SK-N-SH treated with all-trans-retinoic acid at 6 μM for 48 hours (cell line): ENCODE measurements around the gene ALDH4A1.

Experiments used
- BACH2 ChIP-seq: fragments of 250-450 bp; sonication (Bioruptor Pico); IDR thresholded peaks from 2 replicates; pipeline ENCODE4 v1.9.0; 2021; ENCODE audit warnings: mild to moderate bottlenecking, borderline replicate concordance
- CSDC2 ChIP-seq: fragments of 250-450 bp; sonication (Bioruptor Pico); IDR thresholded peaks from 2 replicates; pipeline ENCODE4 v1.5.0; 2020; ENCODE audit warnings: mild to moderate bottlenecking, moderate library complexity
- POU6F1 ChIP-seq: fragments of 250-450 bp; sonication (Bioruptor Pico); IDR thresholded peaks from 2 replicates; pipeline ENCODE4 v1.8.0; 2021; ENCODE audit warnings: low read depth, mild to moderate bottlenecking, moderate library complexity, borderline replicate concordance
- TCF4 ChIP-seq: fragments of 250-450 bp; sonication (Bioruptor Pico); IDR thresholded peaks from 2 replicates; pipeline ENCODE4 v1.8.0; 2021; ENCODE audit warnings: mild to moderate bottlenecking, moderate library complexity, borderline replicate concordance
- TOX ChIP-seq: fragments of 250-450 bp; sonication (Bioruptor Pico); IDR thresholded peaks from 2 replicates; pipeline ENCODE4 v1.8.0; 2021; ENCODE audit warnings: mild to moderate bottlenecking, moderate library complexity, borderline replicate concordance
- ZFP30 ChIP-seq: fragments of 450-650 bp; formaldehyde crosslinking; IDR thresholded peaks from 2 replicates; pipeline ENCODE4 v1.5.0; 2022; ENCODE audit warnings: mild to moderate bottlenecking, moderate library complexity
- ZNF8 ChIP-seq: fragments of 450-650 bp; formaldehyde crosslinking; IDR thresholded peaks from 2 replicates; pipeline ENCODE4 v1.5.0; 2020; ENCODE audit warnings: mild to moderate bottlenecking, moderate library complexity

DNA sequence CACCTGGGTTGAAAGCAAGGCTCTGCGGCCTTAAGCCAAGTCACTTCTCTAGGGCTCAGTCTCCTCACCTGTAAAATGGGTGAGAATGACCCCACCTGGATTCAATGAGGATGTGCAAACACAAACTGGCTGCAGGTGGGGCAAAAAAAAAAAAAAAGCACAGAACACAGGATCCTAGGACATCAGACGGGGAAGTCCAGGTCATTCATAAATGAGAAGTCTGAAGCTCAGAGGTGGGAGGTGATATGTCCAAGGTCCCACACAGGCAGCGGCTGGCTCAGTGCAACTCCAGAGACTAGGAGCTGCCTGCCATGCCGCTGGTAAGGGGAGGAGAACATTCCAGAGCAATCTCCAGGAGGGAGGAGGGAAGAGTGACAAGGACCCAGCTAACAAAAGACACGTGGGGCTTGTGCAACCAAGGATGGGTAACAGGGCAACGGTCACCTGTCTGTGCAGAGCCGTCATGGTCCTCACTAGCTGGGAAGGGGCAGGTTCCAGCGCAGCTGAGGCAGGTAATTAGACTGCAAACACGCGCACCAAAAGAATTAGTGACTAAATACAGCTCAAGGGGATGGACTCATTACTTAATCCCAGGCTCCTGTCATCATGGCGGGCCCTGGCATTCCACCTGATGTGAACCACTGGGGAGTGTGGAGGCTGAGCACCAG lies 34.6 kb upstream of the ALDH4A1 start:
- TF ChIP-seq CSDC2 (CRISPR knock-in tag) (no peak), ZFP30 (CRISPR knock-in tag) (no peak), TOX (CRISPR knock-in tag) (no peak), ZNF8 (CRISPR knock-in tag) (no peak), BACH2 (no peak), POU6F1 (CRISPR knock-in tag) (no peak), TCF4 (CRISPR knock-in tag) (no peak)
